NK-92 (cell line): ENCODE data around the gene JUP.

Source experiments
- DNase-seq: peaks from one replicate; lab custom pipeline; 2025; ENCODE audit not compliant: unreplicated experiment; lab: John Stamatoyannopoulos, UW

The JUP gene

DNA sequence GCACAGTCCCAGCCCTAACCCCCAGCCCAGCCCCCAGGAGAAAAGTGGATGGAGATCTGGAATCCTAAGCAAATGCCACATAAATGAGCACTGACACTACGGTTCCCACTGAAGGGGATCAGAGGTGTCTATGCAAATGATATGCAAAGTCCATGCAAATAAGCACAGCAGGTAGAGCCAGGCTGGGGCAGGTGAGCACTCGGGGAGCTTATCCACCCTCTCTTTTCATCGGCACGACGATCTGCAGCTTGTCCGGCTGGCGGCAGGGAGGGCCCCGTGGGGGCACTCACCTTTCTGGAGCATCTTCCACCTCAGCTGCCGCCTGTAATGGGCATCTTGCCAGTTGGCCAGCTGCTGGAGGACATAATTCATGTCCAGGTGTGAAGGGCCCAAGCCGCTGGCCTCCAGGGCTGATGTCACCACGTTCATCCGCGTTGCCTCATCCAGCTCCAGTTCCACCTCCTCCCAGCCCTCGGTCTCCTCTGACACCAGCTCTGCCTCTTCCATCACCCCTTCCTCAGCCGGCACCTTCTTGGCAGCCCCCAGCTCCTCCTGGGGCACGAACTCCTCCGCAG is 61.9 kb downstream of the JUP start:
- DNase-seq = no peak

DNA sequence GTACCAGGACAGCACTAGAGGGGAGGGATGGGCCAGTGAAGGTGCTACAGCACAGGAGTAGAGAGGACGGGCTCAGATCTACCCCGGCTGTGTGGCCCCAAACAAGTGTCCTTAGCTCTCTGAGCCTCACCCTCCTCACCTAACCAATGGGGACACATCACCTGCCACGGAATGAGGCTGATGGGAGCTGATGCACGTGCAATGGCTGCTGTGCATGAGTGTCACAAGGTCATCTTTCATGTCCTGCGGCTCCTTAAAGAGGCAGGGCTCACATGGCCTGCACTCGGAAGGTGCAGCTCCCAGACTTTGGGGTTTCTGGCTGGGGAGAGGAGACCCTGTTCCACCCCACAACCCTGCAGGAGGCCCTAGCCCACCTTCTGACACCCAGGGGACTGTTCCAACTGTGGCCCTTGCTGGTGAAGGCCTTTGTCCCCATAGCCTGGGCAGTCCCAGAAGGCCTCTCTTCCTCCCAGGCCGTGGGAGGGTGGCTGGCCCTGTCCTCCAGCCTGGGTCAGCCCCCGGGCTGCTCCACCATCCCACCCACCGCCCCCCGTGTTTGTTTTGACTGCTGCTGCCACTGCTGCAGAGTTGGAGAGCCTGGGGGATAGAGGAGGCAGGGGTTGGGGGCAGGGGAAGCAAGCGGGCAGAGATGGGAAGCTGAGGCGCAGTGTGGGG is 62.6 kb downstream of the JUP start:
- DNase-seq = no peak

DNA sequence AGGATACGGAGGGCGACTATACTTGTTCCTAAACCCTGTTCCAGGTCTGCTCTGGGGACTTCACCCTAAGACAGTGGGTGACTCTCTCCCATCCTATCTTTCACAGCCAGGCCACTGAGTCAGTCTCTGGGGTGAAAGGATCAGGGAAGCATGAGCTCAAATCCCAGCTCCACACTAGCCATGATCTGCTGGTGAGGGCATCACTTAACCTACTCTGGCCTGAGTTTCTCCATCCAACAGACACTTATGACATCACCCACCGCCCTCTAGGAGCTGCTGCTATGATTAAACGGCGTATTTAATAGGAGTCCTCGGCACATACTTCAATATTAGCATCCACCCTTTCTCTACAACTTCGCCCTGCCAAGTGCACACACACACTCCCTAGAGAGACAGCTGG is 64.3 kb downstream of the JUP start:
- no peak for DNase-seq

DNA sequence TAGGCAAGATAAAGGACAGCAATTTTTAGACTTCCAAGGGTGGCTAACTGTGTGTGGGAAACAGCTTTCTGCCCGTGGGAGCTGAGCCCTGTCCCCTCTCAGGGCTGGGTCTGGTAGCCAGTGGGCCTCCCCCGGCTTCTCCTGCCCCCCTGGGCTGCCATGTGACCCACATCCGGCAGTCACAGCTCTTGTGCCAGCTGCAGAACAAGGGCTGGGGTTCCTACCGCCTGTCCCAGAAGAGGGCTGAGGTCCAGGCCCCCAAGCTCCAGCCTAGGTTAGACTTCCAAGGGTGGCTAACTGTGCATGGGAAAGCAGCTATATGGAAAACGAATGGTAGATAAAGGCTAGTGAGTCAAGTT is 68.2 kb downstream of the JUP start:
- DNase-seq = no peak

DNA sequence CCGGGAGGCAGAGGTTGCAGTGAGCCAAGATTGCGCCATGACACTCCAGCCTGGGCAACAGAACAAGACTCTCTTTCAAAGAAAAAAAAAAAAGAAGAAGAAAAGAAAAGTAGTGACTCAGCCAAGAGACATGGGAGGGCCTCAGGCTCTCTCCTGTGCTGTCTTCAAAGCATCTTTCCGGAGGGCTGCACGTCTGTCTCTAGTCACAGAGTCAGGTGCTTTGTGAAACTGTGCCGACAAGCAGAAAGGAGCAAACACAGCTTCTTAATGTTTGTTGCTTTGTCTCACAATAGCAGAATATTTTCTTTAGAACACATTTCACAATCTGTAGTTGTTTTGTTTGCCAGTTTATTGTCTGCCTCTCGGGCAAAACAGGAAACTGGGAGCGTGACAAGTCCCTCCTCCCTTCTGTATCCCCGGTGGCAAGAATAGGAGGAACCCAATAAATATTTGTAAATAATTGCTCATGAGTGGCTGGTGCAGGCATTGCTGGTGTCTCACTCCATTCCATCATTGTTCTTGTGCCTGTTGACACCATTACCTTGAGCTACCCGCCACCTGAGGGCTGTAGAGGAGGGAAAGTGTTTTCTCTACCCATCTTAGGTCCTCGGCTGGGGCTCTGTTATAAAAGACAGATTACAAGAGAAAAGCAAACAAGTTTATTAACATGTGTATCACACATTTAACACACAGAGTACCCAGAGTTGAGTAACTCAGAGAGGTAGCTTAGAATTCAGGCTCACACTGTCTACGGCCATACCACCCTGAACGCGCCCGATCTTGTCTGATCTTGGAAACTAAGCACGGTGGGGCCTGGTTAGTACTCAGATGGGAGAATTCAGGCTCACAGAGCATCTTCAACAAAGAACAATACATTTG is 68.9 kb downstream of the JUP start:
- DNase-seq = no peak

DNA sequence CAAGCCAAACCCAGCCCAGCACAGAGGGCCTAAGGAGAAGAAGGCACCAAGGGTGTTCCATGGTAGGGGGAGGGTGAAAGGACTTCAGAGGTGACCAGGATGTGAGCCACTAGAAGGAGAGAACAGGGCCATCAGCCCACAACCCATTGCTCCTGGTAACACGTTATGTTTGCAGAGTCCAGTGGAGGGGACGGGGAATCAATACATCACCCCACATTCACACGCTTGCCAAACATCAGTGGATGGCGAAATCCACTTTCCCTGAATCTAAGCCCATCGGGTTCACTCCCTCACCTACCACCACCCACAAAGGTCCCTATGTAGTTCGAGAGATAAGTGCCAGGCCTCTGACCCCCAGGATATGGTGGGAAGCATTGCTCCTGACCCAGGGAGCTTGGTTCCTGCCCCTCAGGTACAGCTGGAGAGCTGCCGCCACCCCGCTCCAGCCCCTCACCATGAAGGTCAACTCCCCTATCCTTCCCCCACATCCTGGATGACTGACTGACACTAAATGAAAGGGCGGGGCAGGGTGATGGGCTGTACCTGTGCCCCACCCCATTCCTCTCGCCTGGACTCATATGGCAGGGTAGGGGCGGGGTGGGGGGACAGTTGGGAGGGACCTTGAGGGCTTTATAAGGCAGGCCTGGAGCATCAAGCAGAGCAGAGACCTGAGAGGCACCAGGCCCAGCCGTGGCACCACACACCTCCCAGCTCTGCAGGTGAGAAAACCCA is 74.7 kb downstream of the JUP start, which contains the start of gene GAST:
GAST (plus strand) TSS at position 663 of the 732 bp plus-strand sequence. CDS start 3,106 bp downstream, outside the sequence.
- DNase-seq = no peak

DNA sequence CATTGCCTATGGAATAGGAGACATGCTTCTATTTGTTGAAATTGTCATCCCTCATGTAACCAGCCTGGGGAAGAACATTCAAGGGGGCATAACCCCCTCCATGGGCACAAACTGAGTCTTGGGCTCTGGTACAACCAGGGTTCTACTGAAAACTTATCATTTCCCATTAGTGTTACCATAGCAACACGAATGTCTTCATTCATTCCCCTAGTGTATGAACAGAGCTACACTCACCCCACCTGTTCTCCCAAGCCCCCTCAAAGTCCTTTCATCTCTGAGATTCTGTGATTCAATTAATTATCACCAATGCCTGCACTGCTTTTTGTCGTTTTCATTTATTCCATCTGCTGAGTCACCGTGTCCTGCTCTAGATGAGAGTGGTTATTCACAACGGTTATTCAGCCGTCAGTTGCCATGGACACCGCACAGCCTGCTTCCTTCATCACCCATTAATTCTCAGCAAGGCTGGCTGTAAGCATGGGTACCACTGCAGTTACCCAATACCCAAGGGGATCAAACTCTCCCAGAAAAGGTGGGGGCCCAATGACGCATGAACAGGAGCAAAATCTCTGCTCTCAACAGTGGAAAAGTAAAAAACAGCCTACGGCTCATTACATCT is 75.9 kb downstream of the JUP start:
- no peak for DNase-seq

DNA sequence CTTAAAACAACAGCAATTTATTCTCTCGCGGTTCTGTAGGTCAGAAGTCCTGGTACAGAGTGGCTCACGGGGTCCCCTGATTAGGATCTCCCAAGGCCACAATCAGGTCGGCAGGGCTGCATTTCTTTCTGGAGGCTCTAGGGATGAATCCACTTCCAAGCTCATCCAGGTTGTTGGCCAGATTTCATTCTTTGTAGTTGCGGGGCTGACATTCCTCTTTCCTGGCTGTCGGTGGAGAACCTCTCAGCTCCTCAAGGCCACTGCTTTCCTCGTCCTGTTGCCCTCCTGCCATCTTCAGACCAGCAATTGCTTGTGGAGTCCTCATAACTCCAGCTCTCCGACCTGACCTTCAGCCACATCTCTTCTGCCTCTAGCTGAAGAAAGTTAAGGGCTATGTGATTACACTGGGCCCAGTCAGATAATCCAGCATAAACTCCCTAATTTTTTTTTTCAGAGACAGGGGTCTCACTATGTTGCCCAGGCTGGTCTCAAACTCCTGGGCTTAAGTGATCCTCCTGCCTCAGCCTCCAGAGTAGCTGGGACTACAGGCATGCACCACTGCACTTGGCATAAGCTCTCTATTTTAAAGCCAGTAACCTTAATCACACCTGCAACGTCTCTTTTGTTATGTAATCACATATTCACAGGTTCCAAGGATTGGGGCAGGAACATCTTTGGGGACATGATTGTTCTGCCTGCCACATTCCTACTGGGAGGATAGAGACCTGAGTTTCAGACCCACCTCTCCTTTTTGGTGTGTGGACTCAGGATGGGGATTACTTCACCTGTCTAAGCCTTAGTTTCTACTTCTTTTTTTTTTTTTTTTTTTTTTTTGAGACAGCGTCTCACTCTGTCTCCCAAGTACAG is 78.5 kb downstream of the JUP start:
- DNase-seq = no peak

DNA sequence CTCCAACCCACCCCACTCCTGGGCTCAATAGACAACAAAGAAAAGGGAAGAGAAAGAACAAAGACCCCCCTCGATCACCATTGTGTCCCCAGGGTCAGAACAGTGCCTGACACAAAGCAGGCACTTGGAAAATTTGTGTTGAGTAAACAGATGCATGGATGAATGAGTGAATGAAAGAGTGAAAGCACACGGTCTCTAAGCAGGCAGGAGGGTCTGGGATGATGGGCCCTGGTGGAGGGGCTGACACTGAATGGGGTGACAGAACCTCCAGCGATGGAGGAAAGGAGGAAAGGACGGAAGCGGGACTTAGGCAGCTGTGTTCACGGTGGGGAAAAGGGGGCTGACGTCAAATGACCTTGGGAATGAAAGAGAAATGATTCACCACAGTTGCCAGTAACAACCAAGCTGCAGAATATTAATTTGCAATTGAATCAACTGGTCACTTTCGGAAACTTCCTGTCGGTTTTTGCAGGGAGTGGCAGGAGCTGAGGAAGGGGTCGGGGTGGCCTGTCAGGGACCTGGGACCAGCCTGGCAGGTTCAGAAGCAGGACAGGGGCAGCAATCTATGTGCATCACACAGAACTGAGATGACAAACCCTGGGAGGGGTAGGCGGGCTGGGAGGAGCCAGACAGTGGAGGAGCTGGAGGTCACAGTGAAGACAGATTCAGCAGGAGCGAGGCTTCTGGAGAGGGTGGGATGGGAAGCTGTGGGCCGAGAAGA is 81.1 kb downstream of the JUP start:
- no peak for DNase-seq
